ENCODE data around the gene XIRP2. TPM values are rescaled to one million over a fixed set of nuclear protein-coding genes. Genes with fewer than 3 reads are reported as not detected.

Gene XIRP2
- total and polyA plus RNA-seq, 2 of the 8 experiments (the other 6 are each of a cell fraction or from before 2014, with no cell fraction given) = 0.11 TPM; not detected in 1

- no peak overlapping the region for H2AFZ ChIP-seq (ENCODE audit: low read length)
- H3K4me3 ChIP-seq (ENCODE audit: extremely low read depth in 1 of 4, insufficient read depth in 2 of 4, low read depth in 3 of 4, low read length in 4 of 4) = no peak overlapping the region
- H4K91ac ChIP-seq (replicated peaks; ENCODE audit: insufficient read length, low read length) = no peak overlapping the region
- no peak overlapping the region for H3K14ac ChIP-seq (ENCODE audit: insufficient read length)
- DNase-seq (ENCODE audit: low read depth in 1 of 2, low spot score in 2 of 2) = peak in 1 of 2 experiments; percentile 2
- TF ChIP-seq POLR2AphosphoS5 (IDR thresholded peaks at IDR 0.05; ENCODE audit: low read depth, low read length) (no peak), SUZ12 (IDR thresholded peaks at IDR 0.05; ENCODE audit: low read length) (no peak), CHD1 (IDR thresholded peaks at IDR 0.05; ENCODE audit: low read depth, low read length) (no peak), KDM4A (IDR thresholded peaks at IDR 0.05; ENCODE audit: low read depth, low read length, severe bottlenecking) (no peak), KDM5A (IDR thresholded peaks at IDR 0.05; ENCODE audit: low read length) (no peak), TEAD4 (IDR thresholded peaks at IDR 0.05; ENCODE audit: low read depth, low read length) (no peak), SP1 (IDR thresholded peaks at IDR 0.05; ENCODE audit: low read depth, low read length) (no peak), SP4 (IDR thresholded peaks at IDR 0.05; ENCODE audit: low read length) (no peak)
- no peak overlapping the region for H2BK12ac ChIP-seq (ENCODE audit: low read depth, low read length)
- POLR2A ChIA-PET (ENCODE audit: partially characterized antibody) = no interaction called here
- no peak overlapping the region for H2BK20ac ChIP-seq (ENCODE audit: low read length)
- no peaks in the 10 kb centered on the region for H3K27me3 ChIP-seq (replicated peaks in 1 of 4; ENCODE audit: control insufficient read depth in 3 of 4, extremely low read depth in 1 of 4, insufficient read depth in 3 of 4, low read length in 3 of 4)
- H3K4me2 ChIP-seq (ENCODE audit: insufficient read depth in 1 of 2, low read depth in 2 of 2, low read length in 2 of 2) = no peak overlapping the region
- no peaks in the 10 kb centered on the region for H4K20me1 ChIP-seq (replicated peaks in 1 of 2; ENCODE audit: control insufficient read depth in 1 of 2, insufficient read depth in 2 of 2, low read length in 2 of 2)
- no peak overlapping the region for H3K27ac ChIP-seq (ENCODE audit: low read depth, low read length)
- H3K4me1 ChIP-seq (replicated peaks in 1 of 4; ENCODE audit: control insufficient read depth in 3 of 4, insufficient read depth in 4 of 4, low read length in 3 of 4) = no peaks in the 10 kb centered on the region
- no peak overlapping the region for H2BK5ac ChIP-seq (ENCODE audit: low read depth, low read length)
- no peak overlapping the region for H3K18ac ChIP-seq (ENCODE audit: extremely low read depth, low read length)
- WGBS, 2 experiments (ENCODE audit: extremely low coverage in 1 of 2, insufficient coverage in 1 of 2, insufficient read length in 1 of 2, insufficient replicate concordance in 2 of 2, low coverage in 1 of 2, low lambda C conversion rate in 2 of 2, missing lambda C conversion rate in 1 of 2) = 86% methylated on average over 4 of the region's 4 CpGs; no CpG with 5 or more reads in 1 of the 2 experiments
- no peak overlapping the region for H2AK5ac ChIP-seq (ENCODE audit: low read depth, low read length)
- FAIRE-seq = no peak
- H3K79me1 ChIP-seq (ENCODE audit: low read depth, low read length) = no peaks in the 10 kb centered on the region
- H2BK120ac ChIP-seq (replicated peaks; ENCODE audit: low read depth, low read length) = no peak overlapping the region
- no peaks in the 10 kb centered on the region for H3K36me3 ChIP-seq (ENCODE audit: control insufficient read depth in 2 of 4, insufficient read depth in 4 of 4, low read length in 3 of 4)
- no peaks in the 10 kb centered on the region for H3K9me3 ChIP-seq (ENCODE audit: insufficient read depth in 2 of 2, low read depth in 1 of 2, low read length in 1 of 2)
- H3K23me2 ChIP-seq (ENCODE audit: low read depth, low read length) = no peaks in the 10 kb centered on the region
- CTCF ChIA-PET (ENCODE audit: partially characterized antibody) = interaction anchor here (1.4 kb wide), 1 partner anchor 21 kb away, joined by 3 read pairs; no protein-coding TSS in a partner anchor
- no peak overlapping the region for H2BK15ac ChIP-seq (ENCODE audit: low read length)
- H3K9ac ChIP-seq (replicated peaks in 1 of 4; ENCODE audit: extremely low read depth in 1 of 4, low read depth in 3 of 4, low read length in 3 of 4) = no peak overlapping the region
- no peaks in the 10 kb centered on the region for H3K79me2 ChIP-seq (ENCODE audit: control insufficient read depth in 1 of 2, insufficient read depth in 2 of 2, low read length in 2 of 2)
- H3K4ac ChIP-seq (replicated peaks; ENCODE audit: insufficient read length, low read depth, low read length) = no peak overlapping the region
- no peak overlapping the region for H3K23ac ChIP-seq (ENCODE audit: insufficient read length)
- H4K5ac ChIP-seq (ENCODE audit: insufficient read length, low read depth, low read length) = no peak overlapping the region
- no peak overlapping the region for H3K56ac ChIP-seq (replicated peaks; ENCODE audit: insufficient read length, low read depth, low read length)
- H4K8ac ChIP-seq (ENCODE audit: extremely low read depth, insufficient read depth, low read length) = no peak overlapping the region
These were observed 252.5 kb downstream of the XIRP2 start for GRCh38 chr2:167140767-167141166.

Measured in H1 (cell line).